Measurements from ENCODE around the gene CREB3. TPM values are rescaled to one million over a fixed set of nuclear protein-coding genes. Genes with fewer than 3 reads are reported as not detected.

The CREB3 gene
- total RNA-seq, 8 experiments from 2014 or later, result 24.7 to 77.7 (median 56.2) TPM

- 0 to 10% (median 0%) methylated on average over 1 to 7 of the region's 14 CpGs; no CpG with 5 or more reads in 2 of the 10 experiments for WGBS, 10 experiments
- Histone ChIP-seq H3K4me1 (replicated peaks in 1 of 2) (peaks cover 34 to 37% of the 10 kb centered on the region in 2 donors), H3K4me3 (peak overlapping the region; percentile 61 to 94 (median 83)), H3K27ac (peak overlapping the region; percentile 91 to 96)
- in situ Hi-C loops (cut with MboI; ENCODE audit: low pct_unique_long_range_greater_than_20kb in 2 of 9, low sequenced_read_pairs in 9 of 9, unreplicated experiment in 9 of 9), result no loop called here
- peak; percentile 0 to 19 (median 8) for ATAC-seq (replicated peaks in 6 of 8)
Measured at GRCh38 chr9:35732800-35733541, 505 bp downstream of the CREB3 start.

GRCh38 chr9:35734096-35734495 lies 1.6 kb downstream of the CREB3 start:
- Histone ChIP-seq H3K4me3 (peak overlapping the region in 2 of 5 donors; percentile 72 to 94), H3K4me1 (replicated peaks in 1 of 2) (peaks cover 27% of the 10 kb centered on the region in 2 donors), H3K27ac (no peak overlapping the region)
- ATAC-seq (replicated peaks in 6 of 8), result no peak
- 57 to 100% (median 84%) methylated on average over 1 to 3 of the region's 3 CpGs; no CpG with 5 or more reads in 1 of the 10 experiments for WGBS, 10 experiments
- in situ Hi-C loops (cut with MboI; ENCODE audit: low pct_unique_long_range_greater_than_20kb in 2 of 9, low sequenced_read_pairs in 9 of 9, unreplicated experiment in 9 of 9), result no loop called here

- Histone ChIP-seq H3K4me3 (no peak overlapping the region), H3K4me1 (replicated peaks in 1 of 2) (peaks cover 7 to 9% of the 10 kb centered on the region in 2 donors), H3K27ac (no peak overlapping the region)
- 38 to 100% (median 44%) methylated on average over 1 to 4 of the region's 5 CpGs; no CpG with 5 or more reads in 5 of the 10 experiments for WGBS, 10 experiments
- in situ Hi-C loops (cut with MboI; ENCODE audit: low pct_unique_long_range_greater_than_20kb in 2 of 9, low sequenced_read_pairs in 9 of 9, unreplicated experiment in 9 of 9), result no loop called here
- peak in 3 of 8 experiments; percentile 5 to 18 (median 15) for ATAC-seq (replicated peaks in 6 of 8)
Measured at GRCh38 chr9:35736201-35736633, 3.8 kb downstream of the CREB3 start.

GRCh38 chr9:35737143-35737542 lies 4.7 kb downstream of the CREB3 start:
- in situ Hi-C loops (cut with MboI; ENCODE audit: low pct_unique_long_range_greater_than_20kb in 2 of 9, low sequenced_read_pairs in 9 of 9, unreplicated experiment in 9 of 9), result no loop called here
- no peak overlapping the region for H3K27ac ChIP-seq
- peaks cover 7% of the 10 kb centered on the region in 2 donors for H3K4me1 ChIP-seq (replicated peaks in 1 of 2)
- WGBS, 10 experiments, result 88 to 100% (median 96%) methylated on average over 1 to 4 of the region's 7 CpGs; no CpG with 5 or more reads in 7 of the 10 experiments
- ATAC-seq (replicated peaks in 6 of 8), result no peak
- no peak overlapping the region for H3K4me3 ChIP-seq

GRCh38 chr9:35738186-35738585 lies 5.7 kb downstream of the CREB3 start:
- Histone ChIP-seq H3K4me1 (replicated peaks in 1 of 2) (peaks cover 7% of the 10 kb centered on the region in 2 donors), H3K27ac (no peak overlapping the region), H3K4me3 (no peak overlapping the region)
- peak in 3 of 8 experiments; percentile 3 to 6 (median 5) for ATAC-seq (replicated peaks in 6 of 8)
- in situ Hi-C loops (cut with MboI; ENCODE audit: low pct_unique_long_range_greater_than_20kb in 2 of 9, low sequenced_read_pairs in 9 of 9, unreplicated experiment in 9 of 9), result no loop called here
- WGBS, 10 experiments, result 0 to 94% (median 59%) methylated on average over 1 to 3 of the region's 4 CpGs; no CpG with 5 or more reads in 4 of the 10 experiments

- Histone ChIP-seq H3K27ac (no peak overlapping the region), H3K4me3 (no peak overlapping the region), H3K4me1 (replicated peaks in 1 of 2) (peaks cover under 1 to 1% of the 10 kb centered on the region in 2 donors)
- WGBS, 10 experiments, result 80 to 100% (median 94%) methylated on average over 2 to 7 of the region's 7 CpGs; no CpG with 5 or more reads in 4 of the 10 experiments
- ATAC-seq (replicated peaks in 6 of 8), result no peak
- in situ Hi-C loops (cut with MboI; ENCODE audit: low pct_unique_long_range_greater_than_20kb in 2 of 9, low sequenced_read_pairs in 9 of 9, unreplicated experiment in 9 of 9), result no loop called here
Measured at GRCh38 chr9:35738924-35739323, 6.5 kb downstream of the CREB3 start.

- ATAC-seq (replicated peaks in 6 of 8), result no peak
- in situ Hi-C loops (cut with MboI; ENCODE audit: low pct_unique_long_range_greater_than_20kb in 2 of 9, low sequenced_read_pairs in 9 of 9, unreplicated experiment in 9 of 9), result no loop called here
- Histone ChIP-seq H3K4me1 (replicated peaks in 1 of 2) (peaks cover 0 to 1% of the 10 kb centered on the region in 2 donors), H3K27ac (no peak overlapping the region), H3K4me3 (no peak overlapping the region)
- 80 to 93% (median 87%) methylated on average over 1 to 3 of the region's 6 CpGs; no CpG with 5 or more reads in 7 of the 10 experiments for WGBS, 10 experiments
Measured at GRCh38 chr9:35740243-35740642, 7.8 kb downstream of the CREB3 start.

- Histone ChIP-seq H3K4me3 (no peak overlapping the region), H3K27ac (no peak overlapping the region), H3K4me1 (replicated peaks in 1 of 2) (peaks cover 12 to 15% of the 10 kb centered on the region in 2 donors)
- in situ Hi-C loops (cut with MboI; ENCODE audit: low pct_unique_long_range_greater_than_20kb in 2 of 9, low sequenced_read_pairs in 9 of 9, unreplicated experiment in 9 of 9), result no loop called here
- no peak for ATAC-seq (replicated peaks in 6 of 8)
- 60 to 100% (median 97%) methylated on average over 1 to 5 of the region's 7 CpGs; no CpG with 5 or more reads in 4 of the 10 experiments for whole genome bisulfite sequencing, 10 experiments
Measured at GRCh38 chr9:35741740-35742139, 9.3 kb downstream of the CREB3 start.

- WGBS, 10 experiments, result 0 to 100% (median 80%) methylated on average over 1 to 2 of the region's 2 CpGs; no CpG with 5 or more reads in 1 of the 10 experiments
- in situ Hi-C loops (cut with MboI; ENCODE audit: low pct_unique_long_range_greater_than_20kb in 2 of 9, low sequenced_read_pairs in 9 of 9, unreplicated experiment in 9 of 9), result no loop called here
Measured at GRCh38 chr9:35743452-35743851, 11.0 kb downstream of the CREB3 start.

GRCh38 chr9:35743880-35744518 lies 11.5 kb downstream of the CREB3 start:
- in situ Hi-C loops (cut with MboI; ENCODE audit: low pct_unique_long_range_greater_than_20kb in 2 of 9, low sequenced_read_pairs in 9 of 9, unreplicated experiment in 9 of 9), result no loop called here
- Histone ChIP-seq H3K4me1 (replicated peaks in 1 of 2) (peaks cover 17 to 26% of the 10 kb centered on the region in 2 donors), H3K27ac (no peak overlapping the region), H3K4me3 (no peak overlapping the region)
- 65 to 100% (median 91%) methylated on average over 1 to 8 of the region's 8 CpGs; no CpG with 5 or more reads in 2 of the 10 experiments for WGBS, 10 experiments
- no peak for ATAC-seq (replicated peaks in 6 of 8)

More at GRCh38 chr9:35743452-35743851, 11.0 kb downstream of the CREB3 start:
- H3K27ac ChIP-seq, result no peak overlapping the region
- H3K4me1 ChIP-seq (replicated peaks in 1 of 2), result peaks cover 17 to 26% of the 10 kb centered on the region in 2 donors
- no peak for ATAC-seq (replicated peaks in 6 of 8)
- no peak overlapping the region for H3K4me3 ChIP-seq

GRCh38 chr9:35745569-35745968 lies 13.1 kb downstream of the CREB3 start:
- H3K27ac ChIP-seq, result no peak overlapping the region
- WGBS, 10 experiments, result 0 to 100% (median 86%) methylated on average over 1 of the region's 1 CpG; no CpG with 5 or more reads in 1 of the 10 experiments
- in situ Hi-C loops (cut with MboI; ENCODE audit: low pct_unique_long_range_greater_than_20kb in 2 of 9, low sequenced_read_pairs in 9 of 9, unreplicated experiment in 9 of 9), result no loop called here

GRCh38 chr9:35746583-35746982 lies 14.1 kb downstream of the CREB3 start:
- ATAC-seq (replicated peaks in 6 of 8), result no peak
- H3K27ac ChIP-seq, result no peak overlapping the region
- peaks cover 22 to 31% of the 10 kb centered on the region in 2 donors for H3K4me1 ChIP-seq (replicated peaks in 1 of 2)
- in situ Hi-C loops (cut with MboI; ENCODE audit: low pct_unique_long_range_greater_than_20kb in 2 of 9, low sequenced_read_pairs in 9 of 9, unreplicated experiment in 9 of 9), result no loop called here
- peak overlapping the region; percentile 71 to 99 (median 95) for H3K4me3 ChIP-seq
- WGBS, 10 experiments, result 31 to 83% (median 61%) methylated on average over 2 to 3 of the region's 3 CpGs; no CpG with 5 or more reads in 2 of the 10 experiments

More at GRCh38 chr9:35745569-35745968, 13.1 kb downstream of the CREB3 start:
- H3K4me3 ChIP-seq, result peak overlapping the region in 1 of 5 donors; percentile 95
- ATAC-seq (replicated peaks in 6 of 8), result no peak
- H3K4me1 ChIP-seq (replicated peaks in 1 of 2), result peaks cover 22 to 31% of the 10 kb centered on the region in 2 donors
